Naive thymus-derived CD4-positive, alpha-beta T cell (primary cell): ENCODE data around the gene TRIO. TPM values are rescaled to one million over a fixed set of nuclear protein-coding genes. Genes with fewer than 3 reads are reported as not detected.

Experiments
- ATAC-seq: fragments of 150-1000 bp; cut with Tn5 transposase; 2 replicates; pipeline ENCODE4 v1.10.0; 2021; ENCODE audit warnings: mild to moderate bottlenecking, moderate library complexity
- CTCF ChIA-PET: fragments of 350-600 bp; sonication (Branson Sonifier 250); formaldehyde crosslinking; loops from one replicate; lab custom pipeline; 2021; ENCODE audit warnings: antibody characterized with exemption; lab: Charles Lee
- POLR2A ChIA-PET: fragments of 350-600 bp; sonication (Branson Sonifier 250); formaldehyde crosslinking; loops from one replicate; lab custom pipeline; 2021; ENCODE audit warnings: antibody characterized with exemption, inconsistent platforms; lab: Charles Lee
- DNase-seq, 9 donors: peaks; one replicate each; pipeline versions ENCODE4 v3.0.0 to v3.0.0-alpha.2; 2020 to 2022; ENCODE audit warnings: mixed read lengths in 1 of 9
- H3K27ac ChIP-seq: one replicate; pipeline ENCODE4 v1.7.0; 2013; ENCODE audit warnings: mild to moderate bottlenecking, low read depth, low read length, moderate library complexity
- H3K27me3 ChIP-seq, 2 donors: one replicate each; pipeline ENCODE4 v1.7.0; 2013; ENCODE audit warnings: low read length in 2 of 2, mild to moderate bottlenecking in 2 of 2, moderate library complexity in 2 of 2; ENCODE audit not compliant: control insufficient read depth in 2 of 2, insufficient read depth in 2 of 2
- H3K36me3 ChIP-seq, 3 experiments: 1 replicate in 2 of 3; 2 replicates in 1 of 3; pipeline ENCODE4 v1.7.0; 2013; ENCODE audit warnings: low read length in 3 of 3, mild to moderate bottlenecking in 3 of 3, moderate library complexity in 1 of 3; ENCODE audit not compliant: insufficient read depth in 3 of 3, control insufficient read depth in 2 of 3
- H3K4me1 ChIP-seq, 2 donors: one replicate each; pipeline ENCODE4 v1.7.0; 2013; ENCODE audit warnings: low read length in 2 of 2, mild to moderate bottlenecking in 2 of 2, moderate library complexity in 1 of 2; ENCODE audit not compliant: control insufficient read depth in 2 of 2, insufficient read depth in 2 of 2
- H3K4me3 ChIP-seq: 2 replicates; pipeline ENCODE4 v1.7.0; 2013; ENCODE audit warnings: mild to moderate bottlenecking, low read length
- H3K9me3 ChIP-seq, 3 experiments: 1 replicate in 2 of 3; 2 replicates in 1 of 3; pipeline ENCODE4 v1.7.0; 2013; ENCODE audit warnings: low read length in 3 of 3; ENCODE audit not compliant: control insufficient read depth in 2 of 3
- H3K27ac Mint-ChIP-seq, 9 donors: one replicate each; pipeline ENCODE4 v1.8.0; 2020 to 2022; ENCODE audit warnings: mixed read lengths in 9 of 9, mild to moderate bottlenecking in 8 of 9, moderate library complexity in 5 of 9, inconsistent platforms in 2 of 9
- H3K27me3 Mint-ChIP-seq, 5 donors: one replicate each; pipeline ENCODE4 v1.8.0; 2021 to 2022; ENCODE audit warnings: mixed read lengths in 5 of 5, mild to moderate bottlenecking in 1 of 5
- H3K36me3 Mint-ChIP-seq, 5 donors: one replicate each; pipeline ENCODE4 v1.8.0; 2020 to 2022; ENCODE audit warnings: mixed read lengths in 5 of 5, mild to moderate bottlenecking in 3 of 5, inconsistent platforms in 1 of 5
- H3K4me1 Mint-ChIP-seq, 7 donors: one replicate each; pipeline ENCODE4 v1.8.0; 2020 to 2022; ENCODE audit warnings: mixed read lengths in 7 of 7, mild to moderate bottlenecking in 3 of 7, inconsistent platforms in 1 of 7
- H3K4me3 Mint-ChIP-seq, 10 donors: one replicate each; pipeline ENCODE4 v1.8.0; 2020 to 2022; ENCODE audit warnings: mild to moderate bottlenecking in 10 of 10, mixed read lengths in 10 of 10, moderate library complexity in 6 of 10, inconsistent platforms in 2 of 10
- H3K9me3 Mint-ChIP-seq, 11 donors: one replicate each; pipeline ENCODE4 v1.8.0; 2020 to 2022; ENCODE audit warnings: mixed read lengths in 11 of 11, mild to moderate bottlenecking in 4 of 11, inconsistent platforms in 1 of 11, moderate library complexity in 1 of 11
- intact Hi-C, 2 donors: fragments of 100-400 bp; cut with micrococcal nuclease; formaldehyde crosslinking; loops; one replicate each; pipeline ENCODE4 v1.15.1; 2023
- polyA plus RNA-seq, 2 donors: library from polyadenylated mRNA; unstranded; fragments of 300-500 nt; fragmentation: Illumina TruSeq; gene quantifications; one replicate each; pipeline ENCODE4 v1.2.3, GENCODE V29; 2021
- total RNA-seq, 6 experiments: library from RNA in 5 of 6; stranded (reverse) in 5 of 6; gene quantifications; 1 replicate in 5 of 6; 2 replicates in 1 of 6; pipeline ENCODE4 v1.2.3 and lab custom pipeline; 2021 to 2026

The TRIO gene
- total and polyA plus RNA-seq, 7 experiments from 2014 or later: 0.16 to 45.9 (median 5.7) TPM

GRCh38 chr5:14479143-14479696, 336.1 kb downstream of the TRIO start:
- CTCF ChIA-PET: no interaction called here
- Histone ChIP-seq H3K4me3 (no peak overlapping the region), H3K27me3 (no peaks in the 10 kb centered on the region), H3K4me1 (no peaks in the 10 kb centered on the region), H3K9me3 (no peaks in the 10 kb centered on the region), H3K27ac (no peak overlapping the region), H3K36me3 (no peaks in the 10 kb centered on the region)
- H3K9me3 Mint-ChIP-seq: peaks cover 0 to 1% (median 0%) of the 10 kb centered on the region in 11 donors
- no peaks in the 10 kb centered on the region for H3K27me3 Mint-ChIP-seq
- peaks cover 0 to 5% (median 0%) of the 10 kb centered on the region in 7 donors for H3K4me1 Mint-ChIP-seq
- H3K4me3 Mint-ChIP-seq: no peak overlapping the region
- intact Hi-C loops: no loop called here
- POLR2A ChIA-PET: no interaction called here
- no peak overlapping the region for H3K27ac Mint-ChIP-seq
- DNase-seq (no peak), ATAC-seq (no peak)
- no peaks in the 10 kb centered on the region for H3K36me3 Mint-ChIP-seq

GRCh38 chr5:14481349-14481748, 338.2 kb downstream of the TRIO start:
- H3K4me3 Mint-ChIP-seq: no peak overlapping the region
- no peaks in the 10 kb centered on the region for H3K27me3 Mint-ChIP-seq
- DNase-seq: no peak
- no peaks in the 10 kb centered on the region for H3K27me3 ChIP-seq
- CTCF ChIA-PET: interaction anchor here (0.6 kb wide), 1 partner anchor 85 kb away, joined by 3 read pairs; no protein-coding TSS in a partner anchor
- H3K4me3 ChIP-seq: no peak overlapping the region
- peaks cover 0 to 1% (median 0%) of the 10 kb centered on the region in 11 donors for H3K9me3 Mint-ChIP-seq
- no peaks in the 10 kb centered on the region for H3K9me3 ChIP-seq
- H3K36me3 Mint-ChIP-seq: no peaks in the 10 kb centered on the region
- no peak overlapping the region for H3K27ac ChIP-seq
- intact Hi-C loops: no loop called here
- no peak overlapping the region for H3K27ac Mint-ChIP-seq
- H3K4me1 Mint-ChIP-seq: peaks cover 0 to 9% (median 0%) of the 10 kb centered on the region in 7 donors
- POLR2A ChIA-PET: no interaction called here
- H3K4me1 ChIP-seq: no peaks in the 10 kb centered on the region
- no peaks in the 10 kb centered on the region for H3K36me3 ChIP-seq
- no peak for ATAC-seq

GRCh38 chr5:14482085-14482484, 338.9 kb downstream of the TRIO start:
- Histone ChIP-seq H3K27me3 (no peaks in the 10 kb centered on the region), H3K27ac (no peak overlapping the region), H3K4me3 (no peak overlapping the region), H3K36me3 (no peaks in the 10 kb centered on the region), H3K9me3 (no peaks in the 10 kb centered on the region), H3K4me1 (no peaks in the 10 kb centered on the region)
- no peak for ATAC-seq
- Mint-ChIP-seq H3K4me3 (no peak overlapping the region), H3K27me3 (no peaks in the 10 kb centered on the region), H3K36me3 (no peaks in the 10 kb centered on the region), H3K4me1 (peaks cover 0 to 9% (median 0%) of the 10 kb centered on the region in 7 donors), H3K9me3 (peaks cover 0 to 1% (median 0%) of the 10 kb centered on the region in 11 donors), H3K27ac (no peak overlapping the region)
- POLR2A ChIA-PET: no interaction called here
- CTCF ChIA-PET: no interaction called here
- DNase-seq: no peak
- intact Hi-C loops: no loop called here

- CTCF ChIA-PET: no interaction called here
- Histone ChIP-seq H3K27ac (no peak overlapping the region), H3K36me3 (no peaks in the 10 kb centered on the region), H3K9me3 (no peaks in the 10 kb centered on the region), H3K27me3 (no peaks in the 10 kb centered on the region), H3K4me3 (no peak overlapping the region), H3K4me1 (no peaks in the 10 kb centered on the region)
- DNase-seq (no peak), ATAC-seq (peak; percentile 18)
- intact Hi-C loops: no loop called here
- Mint-ChIP-seq H3K4me3 (no peak overlapping the region), H3K36me3 (peaks cover 0 to 4% (median 0%) of the 10 kb centered on the region in 5 donors), H3K9me3 (peaks cover 0 to 5% (median 0%) of the 10 kb centered on the region in 11 donors), H3K27me3 (no peaks in the 10 kb centered on the region), H3K4me1 (peaks cover 0 to 9% (median 0%) of the 10 kb centered on the region in 7 donors), H3K27ac (no peak overlapping the region)
- POLR2A ChIA-PET: no interaction called here
These were observed 340.5 kb downstream of the TRIO start for GRCh38 chr5:14483504-14484157.

GRCh38 chr5:14486486-14486885, 343.3 kb downstream of the TRIO start:
- H3K9me3 ChIP-seq: no peaks in the 10 kb centered on the region
- H3K27ac ChIP-seq: no peak overlapping the region
- intact Hi-C loops: no loop called here
- DNase-seq (no peak), ATAC-seq (no peak)
- no peak overlapping the region for H3K4me3 ChIP-seq
- no peaks in the 10 kb centered on the region for H3K27me3 ChIP-seq
- no peaks in the 10 kb centered on the region for H3K27me3 Mint-ChIP-seq
- no peaks in the 10 kb centered on the region for H3K4me1 ChIP-seq
- CTCF ChIA-PET: interaction anchor here (0.7 kb wide), 1 partner anchor 241 kb away, joined by 3 read pairs; no protein-coding TSS in a partner anchor
- H3K27ac Mint-ChIP-seq: no peak overlapping the region
- POLR2A ChIA-PET: no interaction called here
- no peak overlapping the region for H3K4me3 Mint-ChIP-seq
- no peaks in the 10 kb centered on the region for H3K36me3 ChIP-seq
- peaks cover 0 to 6% (median 1%) of the 10 kb centered on the region in 7 donors for H3K4me1 Mint-ChIP-seq
- peaks cover 0 to 4% (median 0%) of the 10 kb centered on the region in 5 donors for H3K36me3 Mint-ChIP-seq
- peaks cover 0 to 5% (median 1%) of the 10 kb centered on the region in 11 donors for H3K9me3 Mint-ChIP-seq

- ChIA-PET POLR2A (no interaction called here), CTCF (no interaction called here)
- H3K4me1 ChIP-seq: no peaks in the 10 kb centered on the region
- Mint-ChIP-seq H3K4me1 (peaks cover 0 to 6% (median 1%) of the 10 kb centered on the region in 7 donors), H3K27ac (no peak overlapping the region), H3K27me3 (no peaks in the 10 kb centered on the region), H3K4me3 (no peak overlapping the region), H3K36me3 (peaks cover 0 to 4% (median 0%) of the 10 kb centered on the region in 5 donors), H3K9me3 (peaks cover 0 to 5% (median 1%) of the 10 kb centered on the region in 11 donors)
- no peaks in the 10 kb centered on the region for H3K36me3 ChIP-seq
- no peaks in the 10 kb centered on the region for H3K27me3 ChIP-seq
- H3K4me3 ChIP-seq: no peak overlapping the region
- no peaks in the 10 kb centered on the region for H3K9me3 ChIP-seq
- intact Hi-C loops: no loop called here
- H3K27ac ChIP-seq: no peak overlapping the region
- DNase-seq (no peak), ATAC-seq (no peak)
These were observed 344.1 kb downstream of the TRIO start for GRCh38 chr5:14486996-14487896.
